Transverse colon (tissue), 4 donors: ENCODE results near the gene NEK6. TPM values are rescaled to one million over a fixed set of nuclear protein-coding genes. Genes with fewer than 3 reads are reported as not detected.

Source experiments
- DNase-seq: peaks from one replicate; pipeline ENCODE4 v3.0.0-alpha.2; 2019
- H3K27ac ChIP-seq, 4 donors: fragments of 200-600 bp; sonication (generic); 2 replicates each; pipeline ENCODE4 v1.5.1; 2016 to 2018; ENCODE audit warnings: inconsistent platforms in 4 of 4
- H3K27me3 ChIP-seq: fragments of 200-600 bp; sonication (generic); 2 replicates; pipeline ENCODE4 v1.5.1; 2017; ENCODE audit warnings: inconsistent platforms
- H3K36me3 ChIP-seq, 4 donors: fragments of 200-600 bp; sonication (generic); 2 replicates each; pipeline ENCODE4 v1.5.1; 2017 to 2019; ENCODE audit warnings: inconsistent platforms in 4 of 4
- H3K4me1 ChIP-seq, 4 donors: fragments of 200-600 bp; sonication (generic); 2 replicates each; pipeline ENCODE4 v1.5.1; 2017 to 2020; ENCODE audit warnings: inconsistent platforms in 4 of 4
- H3K4me3 ChIP-seq, 4 donors: fragments of 200-600 bp; sonication (generic); 1 replicate in 1 of 4; 2 replicates in 3 of 4; pipeline versions ENCODE4 v1.5.1 to v1.6.1; 2017 to 2019; ENCODE audit warnings: inconsistent platforms in 4 of 4
- H3K9me3 ChIP-seq, 2 donors: fragments of 200-600 bp; sonication (generic); 2 replicates each; pipeline ENCODE4 v1.5.1; 2017 to 2019; ENCODE audit warnings: inconsistent platforms in 2 of 2
- EP300 ChIP-seq: sonication (generic); formaldehyde crosslinking; IDR thresholded peaks from one replicate; pipeline ENCODE4 v1.6.1; 2017; ENCODE audit warnings: antibody characterized with exemption, low read depth
- POLR2A ChIP-seq: fragments of 450-650 bp; IDR thresholded peaks from one replicate; pipeline ENCODE4 v1.6.1; 2016; ENCODE audit warnings: antibody characterized with exemption, mild to moderate bottlenecking, moderate library complexity
- POLR2AphosphoS5 ChIP-seq, 3 donors: sonication (generic); formaldehyde crosslinking; IDR thresholded peaks; one replicate each; pipeline ENCODE4 v1.6.1; 2016; ENCODE audit warnings: antibody characterized with exemption in 3 of 3
- WGBS, 2 donors: methylation state at CpG; one replicate each; pipeline ENCODE4 v1.1.5; 2018; ENCODE audit warnings: low coverage in 1 of 2; 5-methylcytosine and 5-hydroxymethylcytosine counted together
- in situ Hi-C, 4 donors: fragments of 200-750 bp; cut with MboI; loops; one replicate each; pipeline versions ENCODE4 v1.15.0 to v1.15.1; 2017; ENCODE audit warnings: low sequenced_read_pairs in 3 of 4, low pct_ligation_motif_present in 1 of 4, low pct_unique_long_range_greater_than_20kb in 1 of 4
- intact Hi-C: fragments of 100-400 bp; cut with DNase I; formaldehyde crosslinking; loops from one replicate; pipeline ENCODE4 v1.15.1; 2023; ENCODE audit warnings: low total_unique reads
- total RNA-seq, 4 donors: library from RNA; depleted of rRNA; stranded (reverse); fragments of >200 nt; gene quantifications; one replicate each; pipeline ENCODE4 v1.1.0, GENCODE V29; 2016
- TF ChIP-seq, protein P1 (sequence below), 5 experiments: fragments of 200-600 bp in 3 of 5; fragments of 450-650 bp in 2 of 5; sonication (generic) in 3 of 5; IDR thresholded peaks; 1 replicate in 2 of 5; 2 replicates in 3 of 5; pipeline ENCODE4 v1.5.1; 2016 to 2017; ENCODE audit warnings: antibody characterized with exemption in 5 of 5, inconsistent platforms in 3 of 5, mild to moderate bottlenecking in 2 of 5, moderate library complexity in 1 of 5

NEK6 gene
- total RNA-seq, 4 donors from 2014 or later = 12.3 to 31.1 (median 21.6) TPM

DNA sequence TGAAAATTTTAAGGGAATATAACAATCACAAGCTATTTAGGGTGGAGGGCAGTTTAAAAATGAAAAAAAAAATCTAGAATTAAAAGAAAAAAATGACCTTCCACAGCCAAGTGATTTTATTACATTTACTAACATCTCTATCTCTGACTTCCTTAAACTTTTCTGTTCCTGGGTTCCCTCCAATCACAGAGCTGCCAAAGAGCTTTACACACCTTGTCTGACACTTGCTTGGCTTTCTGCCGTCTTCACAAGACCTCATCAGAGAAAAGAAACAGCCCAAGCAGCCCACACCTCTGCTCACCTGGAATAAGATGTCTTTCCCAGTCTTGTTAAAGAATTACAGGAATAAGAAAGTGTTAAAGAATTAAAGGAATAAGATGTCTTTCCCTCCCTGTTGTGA, 118.6 kb downstream of the NEK6 start:
- Histone ChIP-seq H3K4me3 (no peak overlapping the region), H3K27ac (no peak overlapping the region), H3K36me3 (peaks cover 0 to 7% (median 0%) of the 10 kb centered on the region in 4 donors), H3K4me1 (peaks cover 0 to 7% (median 0%) of the 10 kb centered on the region in 4 donors), H3K27me3 (no peaks in the 10 kb centered on the region), H3K9me3 (no peaks in the 10 kb centered on the region)
- TF ChIP-seq POLR2A = no peak
- no peak for TF ChIP-seq EP300
- TF ChIP-seq POLR2AphosphoS5 (IDR thresholded peaks at IDR 0.05) = no peak
- TF ChIP-seq, protein P1, sequence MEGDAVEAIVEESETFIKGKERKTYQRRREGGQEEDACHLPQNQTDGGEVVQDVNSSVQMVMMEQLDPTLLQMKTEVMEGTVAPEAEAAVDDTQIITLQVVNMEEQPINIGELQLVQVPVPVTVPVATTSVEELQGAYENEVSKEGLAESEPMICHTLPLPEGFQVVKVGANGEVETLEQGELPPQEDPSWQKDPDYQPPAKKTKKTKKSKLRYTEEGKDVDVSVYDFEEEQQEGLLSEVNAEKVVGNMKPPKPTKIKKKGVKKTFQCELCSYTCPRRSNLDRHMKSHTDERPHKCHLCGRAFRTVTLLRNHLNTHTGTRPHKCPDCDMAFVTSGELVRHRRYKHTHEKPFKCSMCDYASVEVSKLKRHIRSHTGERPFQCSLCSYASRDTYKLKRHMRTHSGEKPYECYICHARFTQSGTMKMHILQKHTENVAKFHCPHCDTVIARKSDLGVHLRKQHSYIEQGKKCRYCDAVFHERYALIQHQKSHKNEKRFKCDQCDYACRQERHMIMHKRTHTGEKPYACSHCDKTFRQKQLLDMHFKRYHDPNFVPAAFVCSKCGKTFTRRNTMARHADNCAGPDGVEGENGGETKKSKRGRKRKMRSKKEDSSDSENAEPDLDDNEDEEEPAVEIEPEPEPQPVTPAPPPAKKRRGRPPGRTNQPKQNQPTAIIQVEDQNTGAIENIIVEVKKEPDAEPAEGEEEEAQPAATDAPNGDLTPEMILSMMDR (IDR thresholded peaks at IDR 0.05) = no peak
- intact Hi-C loops (loop anchor here (1.0 kb wide), 1 partner anchor 34 kb away; no protein-coding TSS in a partner anchor), in situ Hi-C loops (no loop called here)
- 56% methylated on average over 1 of the region's 1 CpG; no CpG with 5 or more reads in 1 of the 2 donors for WGBS, 2 donors
- no peak for DNase-seq

DNA sequence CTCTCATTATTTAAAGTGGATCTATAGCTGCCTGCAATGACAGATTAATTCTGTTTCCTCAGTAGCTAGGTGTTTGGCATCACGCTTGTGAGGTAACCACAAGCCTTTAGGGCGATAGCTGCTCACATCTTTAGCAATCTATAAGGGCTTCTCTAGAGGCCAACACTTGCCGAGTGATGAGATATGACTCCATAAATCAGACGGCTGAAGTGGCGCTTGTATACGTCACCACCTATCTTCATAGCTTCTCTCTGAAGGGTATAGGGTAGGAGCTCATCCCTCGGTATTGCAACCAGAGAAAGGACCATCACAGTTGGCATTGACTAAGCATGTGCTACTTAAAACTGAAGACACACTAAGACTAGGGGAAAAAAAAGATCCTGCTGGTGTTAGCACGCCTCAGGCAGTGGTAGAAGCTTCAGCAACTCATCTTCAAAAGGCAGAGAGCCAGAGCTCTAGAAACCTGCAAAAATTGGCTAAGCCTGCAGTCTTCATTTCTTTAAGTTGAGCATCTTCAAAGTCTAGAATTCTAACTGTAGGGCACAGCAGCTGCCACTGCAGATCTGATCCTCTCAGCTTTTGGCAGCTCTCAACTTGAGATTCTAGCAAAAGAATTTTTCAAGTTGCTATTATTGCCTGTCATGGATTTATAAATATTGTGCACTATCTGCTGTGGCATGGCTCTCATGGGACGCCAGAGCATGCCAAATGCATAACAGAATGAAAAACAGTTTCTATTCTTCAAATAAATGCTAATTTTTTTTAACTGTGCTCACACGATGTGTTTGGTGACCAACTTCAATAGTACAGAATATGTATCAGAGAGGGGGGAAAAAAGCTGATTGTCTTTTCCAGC, 120.0 kb downstream of the NEK6 start:
- no peak for TF ChIP-seq POLR2A
- no peak for TF ChIP-seq POLR2AphosphoS5 (IDR thresholded peaks at IDR 0.05)
- TF ChIP-seq, protein P1 (IDR thresholded peaks at IDR 0.05) = no peak
- TF ChIP-seq EP300 = no peak
- no peak for DNase-seq
- in situ Hi-C loops = no loop called here
- Histone ChIP-seq H3K36me3 (peaks cover 0 to 7% (median 0%) of the 10 kb centered on the region in 4 donors), H3K4me1 (peaks cover 0 to 7% (median 0%) of the 10 kb centered on the region in 4 donors), H3K4me3 (no peak overlapping the region), H3K9me3 (no peaks in the 10 kb centered on the region), H3K27ac (no peak overlapping the region), H3K27me3 (no peaks in the 10 kb centered on the region)
- intact Hi-C loops = no loop called here
- 84% methylated on average over 9 to 10 of the region's 10 CpGs for WGBS, 2 donors

GRCh38 chr9:124381170-124381945, 123.6 kb downstream of the NEK6 start:
- H3K27me3 ChIP-seq = no peaks in the 10 kb centered on the region
- no peak overlapping the region for H3K27ac ChIP-seq
- H3K4me1 ChIP-seq = peaks cover 0 to 15% (median 1%) of the 10 kb centered on the region in 4 donors
- no peak for DNase-seq
- H3K36me3 ChIP-seq = peaks cover 0 to 16% (median 0%) of the 10 kb centered on the region in 4 donors
- in situ Hi-C loops (no loop called here), intact Hi-C loops (no loop called here)
- WGBS, 2 donors = 71 to 93% methylated on average over 3 to 4 of the region's 4 CpGs
- H3K4me3 ChIP-seq = no peak overlapping the region
- no peak for TF ChIP-seq POLR2A
- TF ChIP-seq POLR2AphosphoS5 (IDR thresholded peaks at IDR 0.05) = no peak
- TF ChIP-seq, protein P1 (IDR thresholded peaks at IDR 0.05) = no peak
- TF ChIP-seq EP300 = no peak
- H3K9me3 ChIP-seq = no peaks in the 10 kb centered on the region

- Histone ChIP-seq H3K27ac (no peak overlapping the region), H3K9me3 (no peaks in the 10 kb centered on the region), H3K36me3 (peaks cover 0 to 16% (median 0%) of the 10 kb centered on the region in 4 donors), H3K4me3 (no peak overlapping the region), H3K4me1 (peaks cover 0 to 35% (median 13%) of the 10 kb centered on the region in 4 donors), H3K27me3 (no peaks in the 10 kb centered on the region)
- TF ChIP-seq EP300 (no peak), POLR2A (no peak), POLR2AphosphoS5 (IDR thresholded peaks at IDR 0.05) (no peak)
- TF ChIP-seq, protein P1 (IDR thresholded peaks at IDR 0.05) = no peak
- 93 to 94% methylated on average over 6 to 7 of the region's 7 CpGs for WGBS, 2 donors
- intact Hi-C loops (no loop called here), in situ Hi-C loops (no loop called here)
- no peak for DNase-seq
Measured at GRCh38 chr9:124384210-124384609, 126.5 kb downstream of the NEK6 start.
